GM12878 (cell line): Measurements from ENCODE around the gene MRAP2. TPM values are rescaled to one million over a fixed set of nuclear protein-coding genes. Genes with fewer than 3 reads are reported as not detected.
"Not testable (repeated sequence)": the region's sequence is repeated elsewhere in the genome, so short reads cannot be mapped to it uniquely, and the experiment has no call there.

Source experiments
- ATAC-seq: fragments of 200-7000 bp; cut with Tn5 transposase; 3 replicates; pipeline ENCODE4 v1.9.1; 2020; ENCODE audit warnings: mild to moderate bottlenecking, moderate library complexity
- BruUV-seq: library from RNA; stranded (reverse); fragments of 400-500 nt; replicated peaks from 2 replicates; lab custom pipeline; 2021; lab: Mats Ljungman, UMichigan
- CTCF ChIA-PET: fragments of 300-600 bp; sonication (Branson Sonifier 250); formaldehyde crosslinking; extraction: SDS; loops from one replicate; lab custom pipeline; 2021; ENCODE audit warnings: inconsistent platforms; lab: Yijun Ruan, JAX
- POLR2A ChIA-PET: fragments of 350-600 bp; formaldehyde crosslinking; extraction: SDS; loops from one replicate; lab custom pipeline; 2021; ENCODE audit warnings: inconsistent platforms; lab: Charles Lee
- RAD21 ChIA-PET: fragments of 300-600 bp; sonication (Branson Sonifier 250); formaldehyde crosslinking; loops from one replicate; lab custom pipeline; 2023; ENCODE audit warnings: antibody characterized with exemption; ENCODE audit not compliant: unreplicated experiment; lab: Charles Lee
- SMC1A ChIA-PET: fragments of 300-600 bp; sonication (Branson Sonifier 250); formaldehyde crosslinking; loops from one replicate; lab custom pipeline; 2023; ENCODE audit not compliant: unreplicated experiment, uncharacterized antibody; lab: Charles Lee
- DNase-seq: peaks from one replicate; pipeline ENCODE4 v3.0.0-alpha.2; 2011; ENCODE audit warnings: low read depth, low spot score
- FAIRE-seq: peaks from 3 replicates; lab custom pipeline; 2011; peaks lifted over from hg19 to GRCh38; lab: Jason Lieb, UNC
- H2AFZ ChIP-seq: 2 replicates; pipeline ENCODE4 v1.6.0; 2011; ENCODE audit warnings: low read depth, low read length, control low read depth; ENCODE audit not compliant: control insufficient read depth
- H3K27ac ChIP-seq: 2 replicates; pipeline ENCODE4 v1.5.1; 2011; ENCODE audit warnings: control low read depth; ENCODE audit not compliant: control insufficient read depth, insufficient read depth
- H3K27me3 ChIP-seq, 2 experiments: replicated peaks in 1 of 2; 2 replicates each; pipeline versions ENCODE4 v1.6.0 to v1.6.1; 2011; ENCODE audit warnings: low read length in 1 of 2; ENCODE audit not compliant: control insufficient read depth in 2 of 2, insufficient read depth in 2 of 2
- H3K36me3 ChIP-seq, 2 experiments: 2 replicates each; pipeline ENCODE4 v1.5.1; 2011; ENCODE audit warnings: low read length in 1 of 2; ENCODE audit not compliant: control insufficient read depth in 2 of 2, insufficient read depth in 2 of 2
- H3K4me1 ChIP-seq: 2 replicates; pipeline ENCODE4 v1.6.1; 2011; ENCODE audit warnings: mild to moderate bottlenecking, low read length, moderate library complexity, mixed read lengths; ENCODE audit not compliant: control insufficient read depth, insufficient read depth
- H3K4me2 ChIP-seq: 2 replicates; pipeline ENCODE4 v1.6.0; 2011; ENCODE audit warnings: control low read depth; ENCODE audit not compliant: control insufficient read depth, insufficient read depth
- H3K4me3 ChIP-seq: fragments of 200-600 bp; sonication (generic); 2 replicates; pipeline ENCODE4 v1.5.1; 2016
- H3K79me2 ChIP-seq: 2 replicates; pipeline ENCODE4 v1.6.0; 2011; ENCODE audit warnings: low read length; ENCODE audit not compliant: control insufficient read depth, insufficient read depth
- H3K9ac ChIP-seq: 2 replicates; pipeline ENCODE4 v1.8.0; 2011; ENCODE audit warnings: low read length, control low read depth, mixed read lengths; ENCODE audit not compliant: control insufficient read depth, insufficient read depth
- H3K9me3 ChIP-seq: replicated peaks from 3 replicates; pipeline ENCODE4 v1.5.1; 2011; ENCODE audit warnings: mild to moderate bottlenecking, low read length; ENCODE audit not compliant: control insufficient read depth, insufficient read depth
- H4K20me1 ChIP-seq: 2 replicates; pipeline ENCODE4 v1.6.0; 2011; ENCODE audit not compliant: control insufficient read depth, insufficient read depth
- BCL11A ChIP-seq: IDR thresholded peaks from 2 replicates; pipeline ENCODE4 v1.6.1; 2011; ENCODE audit warnings: low read depth, low read length
- BMI1 ChIP-seq: fragments of 450-650 bp; IDR thresholded peaks from 2 replicates; pipeline ENCODE4 v1.6.1; 2016; ENCODE audit warnings: mild to moderate bottlenecking, moderate library complexity, borderline replicate concordance
- KLF5 ChIP-seq: fragments of 450-650 bp; IDR thresholded peaks from 2 replicates; pipeline ENCODE4 v1.6.1; 2014; ENCODE audit warnings: mild to moderate bottlenecking; ENCODE audit not compliant: partially characterized antibody
- WGBS: methylation state at CpG from one replicate; pipeline ENCODE4 v1.1.6; 2016; ENCODE audit warnings: low lambda C conversion rate; ENCODE audit not compliant: insufficient replicate concordance, insufficient coverage; ENCODE audit errors: missing lambda C conversion rate; 5-methylcytosine and 5-hydroxymethylcytosine counted together
- in situ Hi-C: fragments of 300-500 bp; cut with MboI; formaldehyde crosslinking; loops from 9 replicates; pipeline ENCODE4 v1.14.3; 2018; ENCODE audit warnings: mixed read lengths
- intact Hi-C: fragments of 100-400 bp; cut with micrococcal nuclease; formaldehyde crosslinking; loops from one replicate; pipeline ENCODE4 v1.14.2; 2022; ENCODE audit not compliant: unreplicated experiment
- polyA plus RNA-seq, 11 experiments: library from polyadenylated mRNA; depleted of rRNA in 4 of 11; unstranded in 6 of 11; stranded (reverse) in 5 of 11; fragments of >200 nt; fragmentation: Nextera tagmentation in 4 of 11; fragmentation: Illumina TruSeq in 1 of 11; extraction: Ambion mirVana in 4 of 11; extraction: Trizol in 1 of 11; gene quantifications; 1 replicate in 1 of 11; 2 replicates in 10 of 11; pipeline versions ENCODE4 v1.2.1 to v1.2.3, GENCODE V29; 2011 to 2016; ENCODE audit warnings: inconsistent platforms in 2 of 11, missing spikeins in 2 of 11, low read depth in 1 of 11
- total RNA-seq, 4 experiments: library from RNA; depleted of rRNA in 3 of 4; stranded (reverse); fragments of >200 nt in 3 of 4; fragmentation: Illumina TruSeq in 1 of 4; extraction: Trizol in 1 of 4; gene quantifications; 2 replicates each; pipeline versions ENCODE4 v1.2.1 to v1.2.3, GENCODE V29; 2013 to 2021

The MRAP2 gene
- total and polyA plus RNA-seq, 10 of the 15 experiments (the other 5 are each of a cell fraction or from before 2014, with no cell fraction given) = not detected

GRCh38 chr6:84065693-84066290, 32.2 kb downstream of the MRAP2 start:
- no peak overlapping the region for H3K27ac ChIP-seq

GRCh38 chr6:84066536-84066935, 33.0 kb downstream of the MRAP2 start:
- ChIA-PET CTCF (no interaction called here), RAD21 (no interaction called here), SMC1A (no interaction called here)
- 48% methylated on average over 3 of the region's 3 CpGs for WGBS
- Histone ChIP-seq H3K9me3 (no peaks in the 10 kb centered on the region), H3K4me1 (no peaks in the 10 kb centered on the region), H3K4me3 (no peak overlapping the region), H2AFZ (no peak overlapping the region), H3K4me2 (no peak overlapping the region), H4K20me1 (no peaks in the 10 kb centered on the region)
- intact Hi-C loops = no loop called here
- no peak for ATAC-seq
- no peak for FAIRE-seq
- no peak for TF ChIP-seq BCL11A
- TF ChIP-seq, all 136 proteins: peak for 0
- no TSS peak for BruUV-seq
- Histone ChIP-seq H3K27ac (no peak overlapping the region), H3K36me3 (no peaks in the 10 kb centered on the region), H3K9ac (no peak overlapping the region), H3K79me2 (no peaks in the 10 kb centered on the region), H3K27me3 (no peaks in the 10 kb centered on the region)
- POLR2A ChIA-PET = no interaction called here
- in situ Hi-C loops = no loop called here
- DNase-seq = no peak

More at GRCh38 chr6:84065693-84066290, 32.2 kb downstream of the MRAP2 start:
- Histone ChIP-seq H2AFZ (no peak overlapping the region), H3K4me3 (no peak overlapping the region), H3K9me3 (no peaks in the 10 kb centered on the region), H3K27me3 (no peaks in the 10 kb centered on the region), H3K4me2 (no peak overlapping the region), H3K79me2 (no peaks in the 10 kb centered on the region), H3K4me1 (no peaks in the 10 kb centered on the region), H3K36me3 (no peaks in the 10 kb centered on the region), H4K20me1 (no peaks in the 10 kb centered on the region), H3K9ac (no peak overlapping the region)
- POLR2A ChIA-PET = no interaction called here
- CTCF ChIA-PET = no interaction called here
- intact Hi-C loops (no loop called here), in situ Hi-C loops (no loop called here)
- ATAC-seq (peak; percentile 54), FAIRE-seq (no peak), DNase-seq (no peak)
- RAD21 ChIA-PET = no interaction called here
- WGBS = 61% methylated on average over 2 of the region's 2 CpGs
- BruUV-seq = no TSS peak
- TF ChIP-seq BMI1 (peak; percentile 50; the same call in 1 of the 2 replicates), KLF5 (no peak)
- SMC1A ChIA-PET = no interaction called here

GRCh38 chr6:84068873-84069272, 35.3 kb downstream of the MRAP2 start:
- in situ Hi-C loops, DNase-seq, BruUV-seq, ATAC-seq, H2AFZ ChIP-seq, H3K36me3 ChIP-seq, H3K27me3 ChIP-seq, CTCF ChIA-PET, intact Hi-C loops, H3K27ac ChIP-seq, H3K79me2 ChIP-seq, H3K9me3 ChIP-seq, FAIRE-seq, H3K4me1 ChIP-seq, POLR2A ChIA-PET, H3K9ac ChIP-seq, H4K20me1 ChIP-seq, H3K4me2 ChIP-seq, SMC1A ChIA-PET, H3K4me3 ChIP-seq: not testable (repeated sequence)
- 29% methylated on average over 5 of the region's 5 CpGs for WGBS
- RAD21 ChIA-PET = interaction anchor here (0.6 kb wide), 1 partner anchor 681 kb away, joined by 5 read pairs; no protein-coding TSS in a partner anchor
